HUDEP-2 (cell line): ENCODE results near the gene KIF26B.

Experiments
- DNase-seq, 76 experiments: peaks; one replicate each; lab custom pipeline; 2025; ENCODE audit not compliant: unreplicated experiment in 76 of 76; lab: John Stamatoyannopoulos, UW

KIF26B gene

GRCh38 chr1:245754463-245754961, 599.7 kb downstream of the KIF26B start:
- no peak for DNase-seq
